Measurements from ENCODE around the gene PTPRM. TPM values are rescaled to one million over a fixed set of nuclear protein-coding genes. Genes with fewer than 3 reads are reported as not detected.

PTPRM gene
- polyA plus RNA-seq, 1 donor (not counting 4 experiments of a cell fraction or from before 2014, with no cell fraction given): 54.5 TPM

DNA sequence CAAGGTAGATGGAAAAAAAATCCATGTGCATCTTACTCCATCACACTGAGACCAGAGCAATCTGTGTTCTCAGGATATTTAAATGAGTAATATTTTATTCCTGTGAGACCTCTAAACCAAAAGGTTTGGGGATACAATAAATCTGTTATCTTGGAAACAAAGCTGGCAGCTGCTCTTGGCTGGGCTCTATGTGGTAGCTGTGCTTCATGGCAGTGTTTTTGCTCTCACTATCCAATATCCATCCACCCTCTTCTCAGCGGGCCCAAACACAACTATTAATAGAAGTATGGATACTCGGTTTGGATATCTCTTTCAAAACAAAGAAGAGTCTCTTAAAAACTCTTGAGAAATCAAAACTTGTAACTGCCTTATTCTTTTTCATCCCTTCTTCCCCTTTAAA is 797.3 kb downstream of the PTPRM start:
- Histone ChIP-seq H3K27ac (ENCODE audit: control insufficient read depth, insufficient read depth, low read length) (no peak overlapping the region), H3K9ac (ENCODE audit: control insufficient read depth, extremely low read depth, insufficient read depth, low read length) (no peak overlapping the region), H3K4me2 (ENCODE audit: control insufficient read depth, extremely low read depth, insufficient read depth, low read depth, low read length) (no peak overlapping the region), H3K4me3 (ENCODE audit: control insufficient read depth in 2 of 3, extremely low read depth in 1 of 3, insufficient read depth in 2 of 3, low read depth in 1 of 3, low read length in 3 of 3) (no peak overlapping the region), H3K9me1 (ENCODE audit: control insufficient read depth, extremely low read depth, insufficient read depth, low read length) (no peaks in the 10 kb centered on the region), H2AFZ (ENCODE audit: control insufficient read depth, low read length) (no peak overlapping the region), H4K20me1 (ENCODE audit: control insufficient read depth, extremely low read depth, insufficient read depth, low read length) (no peaks in the 10 kb centered on the region), H3K4me1 (ENCODE audit: control insufficient read depth, extremely low read depth, insufficient read depth, low read length) (no peaks in the 10 kb centered on the region), H3K79me2 (ENCODE audit: control insufficient read depth, insufficient read depth, low read length) (no peaks in the 10 kb centered on the region), H3K9me3 (ENCODE audit: control insufficient read depth, low read depth, low read length) (no peaks in the 10 kb centered on the region), H3K27me3 (ENCODE audit: control insufficient read depth, extremely low read depth, insufficient read depth, low read length) (peaks cover 15% of the 10 kb centered on the region), H3K36me3 (ENCODE audit: control insufficient read depth in 2 of 2, extremely low read depth in 1 of 2, insufficient read depth in 2 of 2, low read length in 2 of 2) (no peaks in the 10 kb centered on the region)
- FAIRE-seq (no peak), DNase-seq (ENCODE audit: low read depth, low spot score) (no peak)
- TF ChIP-seq CTCF (optimal IDR thresholded peaks at IDR 0.05 in 1 of 3, IDR thresholded peaks at IDR 0.05 in 1 of 3, conservative IDR thresholded peaks at IDR 0.05 in 1 of 3; ENCODE audit: extremely low read depth in 1 of 3, insufficient read depth in 2 of 3, low read length in 3 of 3) (no peak), EZH2 (IDR thresholded peaks at IDR 0.05; ENCODE audit: low read length) (no peak)
- dilution Hi-C loops (cut with MboI; ENCODE audit: extremely low pct_ligation_motif_present, low sequenced_read_pairs): no loop called here

- FAIRE-seq (no peak), DNase-seq (ENCODE audit: low read depth, low spot score) (no peak)
- no peaks in the 10 kb centered on the region for H3K79me2 ChIP-seq (ENCODE audit: control insufficient read depth, insufficient read depth, low read length)
- no peak overlapping the region for H3K4me2 ChIP-seq (ENCODE audit: control insufficient read depth, extremely low read depth, insufficient read depth, low read depth, low read length)
- no peaks in the 10 kb centered on the region for H3K36me3 ChIP-seq (ENCODE audit: control insufficient read depth in 2 of 2, extremely low read depth in 1 of 2, insufficient read depth in 2 of 2, low read length in 2 of 2)
- TF ChIP-seq EZH2 (IDR thresholded peaks at IDR 0.05; ENCODE audit: low read length) (no peak), CTCF (optimal IDR thresholded peaks at IDR 0.05 in 1 of 3, IDR thresholded peaks at IDR 0.05 in 1 of 3, conservative IDR thresholded peaks at IDR 0.05 in 1 of 3; ENCODE audit: extremely low read depth in 1 of 3, insufficient read depth in 2 of 3, low read length in 3 of 3) (no peak)
- H3K9ac ChIP-seq (ENCODE audit: control insufficient read depth, extremely low read depth, insufficient read depth, low read length): no peak overlapping the region
- H3K27ac ChIP-seq (ENCODE audit: control insufficient read depth, insufficient read depth, low read length): no peak overlapping the region
- H2AFZ ChIP-seq (ENCODE audit: control insufficient read depth, low read length): no peak overlapping the region
- no peaks in the 10 kb centered on the region for H3K9me1 ChIP-seq (ENCODE audit: control insufficient read depth, extremely low read depth, insufficient read depth, low read length)
- no peak overlapping the region for H3K4me3 ChIP-seq (ENCODE audit: control insufficient read depth in 2 of 3, extremely low read depth in 1 of 3, insufficient read depth in 2 of 3, low read depth in 1 of 3, low read length in 3 of 3)
- H3K9me3 ChIP-seq (ENCODE audit: control insufficient read depth, low read depth, low read length): no peaks in the 10 kb centered on the region
- no peaks in the 10 kb centered on the region for H4K20me1 ChIP-seq (ENCODE audit: control insufficient read depth, extremely low read depth, insufficient read depth, low read length)
- peaks cover 15% of the 10 kb centered on the region for H3K27me3 ChIP-seq (ENCODE audit: control insufficient read depth, extremely low read depth, insufficient read depth, low read length)
- dilution Hi-C loops (cut with MboI; ENCODE audit: extremely low pct_ligation_motif_present, low sequenced_read_pairs): no loop called here
- no peaks in the 10 kb centered on the region for H3K4me1 ChIP-seq (ENCODE audit: control insufficient read depth, extremely low read depth, insufficient read depth, low read length)
These were observed 797.9 kb downstream of the PTPRM start for GRCh38 chr18:8365006-8365405.
